ENCODE measurements around the gene SIM2.

- TF ChIP-seq CTCF (IDR thresholded peaks at IDR 0.05 in 2 of 3, conservative IDR thresholded peaks at IDR 0.05 in 1 of 3; ENCODE audit: borderline replicate concordance in 1 of 3, insufficient read depth in 1 of 3, low read depth in 2 of 3, low read length in 2 of 3) (no peak), JUND (IDR thresholded peaks at IDR 0.05) (no peak), POLR2AphosphoS5 (IDR thresholded peaks at IDR 0.05; ENCODE audit: low read depth, low read length) (no peak), TCF7L2 (IDR thresholded peaks at IDR 0.05; ENCODE audit: borderline replicate concordance, extremely low read depth, insufficient read depth, insufficient read length) (no peak), RAD21 (IDR thresholded peaks at IDR 0.05; ENCODE audit: low read depth) (no peak), ZFX (IDR thresholded peaks at IDR 0.05) (peak; percentile 68; the same call in 1 of the 2 replicates), MAX (IDR thresholded peaks at IDR 0.05) (no peak), EZH2 (IDR thresholded peaks at IDR 0.05) (no peak), ELF1 (IDR thresholded peaks at IDR 0.05; ENCODE audit: borderline replicate concordance, low read depth) (no peak), EZH2phosphoT487 (IDR thresholded peaks at IDR 0.05; ENCODE audit: borderline replicate concordance) (no peak), ZNF274 (IDR thresholded peaks at IDR 0.05; ENCODE audit: low read depth, low read length) (no peak)
Observed at GRCh38 chr21:36700971-36701755, 2.2 kb downstream of the SIM2 start.
